ENCODE measurements around the gene SAMD9.
"Not testable (repeated sequence)": the region's sequence is repeated elsewhere in the genome, so short reads cannot be mapped to it uniquely, and the experiment has no call there.

The SAMD9 gene

GRCh38 chr7:93108003-93108402 is 9.8 kb downstream of the SAMD9 start:
- H3K4me3 ChIP-seq (ENCODE audit: low read depth, low read length), result no peak overlapping the region
- no peak for DNase-seq (ENCODE audit: low read depth)
- in situ Hi-C loops (cut with HindIII; ENCODE audit: low sequenced_read_pairs), result no loop called here
- TF ChIP-seq CTCF (IDR thresholded peaks at IDR 0.05; ENCODE audit: low read depth, low read length, missing control alignments), result no peak

- in situ Hi-C loops (cut with HindIII; ENCODE audit: low sequenced_read_pairs), result no loop called here
- no peak overlapping the region for H3K4me3 ChIP-seq (ENCODE audit: low read depth, low read length)
- no peak for DNase-seq (ENCODE audit: low read depth)
- no peak for TF ChIP-seq CTCF (IDR thresholded peaks at IDR 0.05; ENCODE audit: low read depth, low read length, missing control alignments)
Measured at GRCh38 chr7:93097388-93097787, 20.4 kb downstream of the SAMD9 start.

- no peak overlapping the region for H3K4me3 ChIP-seq (ENCODE audit: low read depth, low read length)
- in situ Hi-C loops (cut with HindIII; ENCODE audit: low sequenced_read_pairs), result no loop called here
- DNase-seq (ENCODE audit: low read depth), result peak; percentile 12
- peak; percentile 40 for TF ChIP-seq CTCF (IDR thresholded peaks at IDR 0.05; ENCODE audit: low read depth, low read length, missing control alignments)
Measured at GRCh38 chr7:93092757-93093370, 24.9 kb downstream of the SAMD9 start.

GRCh38 chr7:93073357-93073756 is 44.4 kb downstream of the SAMD9 start:
- DNase-seq (ENCODE audit: low read depth); H3K4me3 ChIP-seq (ENCODE audit: low read depth, low read length); in situ Hi-C loops (cut with HindIII; ENCODE audit: low sequenced_read_pairs): not testable (repeated sequence)

- in situ Hi-C loops (cut with HindIII; ENCODE audit: low sequenced_read_pairs), result no loop called here
- H3K4me3 ChIP-seq (ENCODE audit: low read depth, low read length), result no peak overlapping the region
- no peak for DNase-seq (ENCODE audit: low read depth)
- no peak for TF ChIP-seq CTCF (IDR thresholded peaks at IDR 0.05; ENCODE audit: low read depth, low read length, missing control alignments)
Measured at GRCh38 chr7:93062599-93062998, 55.2 kb downstream of the SAMD9 start.

GRCh38 chr7:93060865-93061264 is 56.9 kb downstream of the SAMD9 start:
- no peak overlapping the region for H3K4me3 ChIP-seq (ENCODE audit: low read depth, low read length)
- in situ Hi-C loops (cut with HindIII; ENCODE audit: low sequenced_read_pairs), result no loop called here
- no peak for DNase-seq (ENCODE audit: low read depth)
- TF ChIP-seq CTCF (IDR thresholded peaks at IDR 0.05; ENCODE audit: low read depth, low read length, missing control alignments), result no peak

GRCh38 chr7:93060025-93060424 is 57.8 kb downstream of the SAMD9 start:
- no peak overlapping the region for H3K4me3 ChIP-seq (ENCODE audit: low read depth, low read length)
- DNase-seq (ENCODE audit: low read depth), result no peak
- no peak for TF ChIP-seq CTCF (IDR thresholded peaks at IDR 0.05; ENCODE audit: low read depth, low read length, missing control alignments)
- in situ Hi-C loops (cut with HindIII; ENCODE audit: low sequenced_read_pairs), result no loop called here

- H3K4me3 ChIP-seq (ENCODE audit: low read depth, low read length); in situ Hi-C loops (cut with HindIII; ENCODE audit: low sequenced_read_pairs); DNase-seq (ENCODE audit: low read depth): not testable (repeated sequence)
Measured at GRCh38 chr7:93056621-93057020, 61.2 kb downstream of the SAMD9 start.
